A673 (cell line): ENCODE results near the gene CABLES2. TPM values are rescaled to one million over a fixed set of nuclear protein-coding genes. Genes with fewer than 3 reads are reported as not detected.

ENCODE experiments used
- BruUV-seq: library from RNA; stranded (reverse); fragments of 400-500 nt; replicated peaks from 2 replicates; lab custom pipeline; 2021; lab: Mats Ljungman, UMichigan
- CTCF ChIA-PET: fragments of 300-600 bp; sonication (Branson Sonifier 250); formaldehyde crosslinking; loops from one replicate; lab custom pipeline; 2022; ENCODE audit warnings: antibody characterized with exemption; lab: Charles Lee
- POLR2A ChIA-PET: fragments of 300-600 bp; sonication (Branson Sonifier 250); formaldehyde crosslinking; loops from one replicate; lab custom pipeline; 2022; ENCODE audit warnings: antibody characterized with exemption; ENCODE audit not compliant: low non-redundant PET; lab: Charles Lee
- DNase-seq: peaks from one replicate; pipeline ENCODE4 v3.0.0-alpha.2; 2015; ENCODE audit warnings: low spot score
- H3K27ac ChIP-seq: fragments of 200-600 bp; sonication (generic); 2 replicates; pipeline ENCODE4 v1.5.1; 2016; ENCODE audit warnings: mixed run types, low read depth, mild to moderate bottlenecking, mixed read lengths, antibody characterized with exemption, low read length; ENCODE audit not compliant: poor library complexity, severe bottlenecking
- H3K27me3 ChIP-seq: fragments of 200-600 bp; sonication (generic); replicated peaks from 2 replicates; pipeline ENCODE4 v1.6.1; 2017; ENCODE audit warnings: mixed run types, low read depth, mild to moderate bottlenecking, mixed read lengths, antibody characterized with exemption, low read length; ENCODE audit not compliant: insufficient read depth, poor library complexity
- H3K36me3 ChIP-seq: fragments of 200-600 bp; sonication (generic); 2 replicates; pipeline ENCODE4 v1.6.1; 2016; ENCODE audit warnings: mixed run types, mild to moderate bottlenecking, mixed read lengths, antibody characterized with exemption, low read length; ENCODE audit not compliant: insufficient read depth, poor library complexity, severe bottlenecking
- H3K4me1 ChIP-seq: fragments of 200-600 bp; sonication (generic); 2 replicates; pipeline ENCODE4 v1.6.1; 2017; ENCODE audit warnings: mixed run types, mild to moderate bottlenecking, mixed read lengths, antibody characterized with exemption, low read length; ENCODE audit not compliant: insufficient read depth, poor library complexity, severe bottlenecking
- H3K4me3 ChIP-seq: fragments of 200-600 bp; sonication (generic); 2 replicates; pipeline ENCODE4 v1.5.1; 2016; ENCODE audit warnings: low read depth, mixed run types, mild to moderate bottlenecking, mixed read lengths, low read length; ENCODE audit not compliant: poor library complexity, severe bottlenecking
- H3K9me3 ChIP-seq: fragments of 200-600 bp; sonication (generic); 2 replicates; pipeline ENCODE4 v1.6.1; 2016; ENCODE audit warnings: mixed run types, low read depth, mild to moderate bottlenecking, mixed read lengths, antibody characterized with exemption, low read length; ENCODE audit not compliant: poor library complexity, severe bottlenecking
- CTCF ChIP-seq: fragments of 300-800, 200-600 bp; sonication (generic); conservative IDR thresholded peaks from 2 replicates; pipeline ENCODE4 v1.5.1; 2017; ENCODE audit warnings: low read depth, mild to moderate bottlenecking, antibody characterized with exemption, low read length, moderate library complexity, mixed read lengths
- EZH2 ChIP-seq: fragments of 200-600 bp; sonication (generic); IDR thresholded peaks from 2 replicates; pipeline ENCODE4 v1.6.1; 2017; ENCODE audit warnings: borderline replicate concordance, low read depth, mild to moderate bottlenecking, mixed read lengths, antibody characterized with exemption, low read length; ENCODE audit not compliant: poor library complexity, severe bottlenecking
- intact Hi-C: fragments of 100-400 bp; cut with micrococcal nuclease; formaldehyde crosslinking; loops from one replicate; pipeline ENCODE4 v1.10.0; 2022; ENCODE audit not compliant: unreplicated experiment
- total RNA-seq: library from RNA; stranded (reverse); gene quantifications from 2 replicates; pipeline ENCODE4 v1.2.3, GENCODE V29; 2021

The CABLES2 gene
- total RNA-seq, 1 experiment from 2014 or later = 11.8 TPM

- no peaks in the 10 kb centered on the region for H3K4me1 ChIP-seq
- ChIA-PET CTCF (no interaction called here), POLR2A (no interaction called here)
- TF ChIP-seq CTCF = no peak
- TF ChIP-seq EZH2 = no peak
- no peak overlapping the region for H3K4me3 ChIP-seq
- DNase-seq = no peak
- intact Hi-C loops = no loop called here
- no peaks in the 10 kb centered on the region for H3K9me3 ChIP-seq
- H3K27ac ChIP-seq = no peak overlapping the region
- H3K27me3 ChIP-seq = peaks cover 49% of the 10 kb centered on the region
- BruUV-seq = no TSS peak
- H3K36me3 ChIP-seq = no peaks in the 10 kb centered on the region
Measured at GRCh38 chr20:62448038-62448437, 41.0 kb upstream of the CABLES2 start.

GRCh38 chr20:62446888-62447869, 40.1 kb upstream of the CABLES2 start:
- POLR2A ChIA-PET = no interaction called here

GRCh38 chr20:62446481-62446880, 39.4 kb upstream of the CABLES2 start:
- Histone ChIP-seq H3K27ac (no peak overlapping the region), H3K9me3 (no peaks in the 10 kb centered on the region), H3K4me1 (no peaks in the 10 kb centered on the region), H3K27me3 (peaks cover 63% of the 10 kb centered on the region), H3K36me3 (no peaks in the 10 kb centered on the region), H3K4me3 (no peak overlapping the region)
- POLR2A ChIA-PET = no interaction called here
- intact Hi-C loops = no loop called here
- CTCF ChIA-PET = no interaction called here
- TF ChIP-seq EZH2 = no peak
- no peak for TF ChIP-seq CTCF
- BruUV-seq = no TSS peak
- DNase-seq = no peak

More at GRCh38 chr20:62446888-62447869, 40.1 kb upstream of the CABLES2 start:
- Histone ChIP-seq H3K27me3 (peaks cover 57% of the 10 kb centered on the region), H3K9me3 (no peaks in the 10 kb centered on the region), H3K27ac (no peak overlapping the region), H3K36me3 (no peaks in the 10 kb centered on the region), H3K4me1 (no peaks in the 10 kb centered on the region), H3K4me3 (no peak overlapping the region)
- intact Hi-C loops = no loop called here
- no peak for DNase-seq
- CTCF ChIA-PET = no interaction called here
- TF ChIP-seq EZH2 = no peak
- no peak for TF ChIP-seq CTCF
- no TSS peak for BruUV-seq
